ENCODE measurements around the gene NCKAP5. TPM values are rescaled to one million over a fixed set of nuclear protein-coding genes. Genes with fewer than 3 reads are reported as not detected.

NCKAP5 gene
- total and polyA plus RNA-seq, 9 of the 15 experiments (the other 6 are each of a cell fraction or from before 2014, with no cell fraction given): not detected

GRCh38 chr2:133599811-133600210 is 31.5 kb upstream of the NCKAP5 start:
- ATAC-seq (no peak), FAIRE-seq (no peak), DNase-seq (ENCODE audit: extremely low read depth in 1 of 4, low spot score in 3 of 4) (no peak)
- Histone ChIP-seq H2AFZ (ENCODE audit: low read depth, low read length) (no peak overlapping the region), H3K36me3 (ENCODE audit: control insufficient read depth, insufficient read depth, low read length) (no peaks in the 10 kb centered on the region), H3K27ac (ENCODE audit: extremely low read depth, low read depth, low read length) (no peak overlapping the region), H3K4me1 (replicated peaks in 1 of 2; ENCODE audit: control insufficient read depth in 2 of 2, insufficient read depth in 2 of 2, low read length in 2 of 2) (no peaks in the 10 kb centered on the region), H4K20me1 (replicated peaks; ENCODE audit: control insufficient read depth, insufficient read depth, low read length) (no peaks in the 10 kb centered on the region), H3K79me2 (ENCODE audit: control insufficient read depth, insufficient read depth, low read length) (no peaks in the 10 kb centered on the region), H3K4me3 (no peak overlapping the region), H3K4me2 (ENCODE audit: insufficient read depth, low read length) (no peak overlapping the region), H3K9ac (ENCODE audit: insufficient read depth in 1 of 2, low read depth in 2 of 2, low read length in 2 of 2) (no peak overlapping the region), H3K27me3 (ENCODE audit: control insufficient read depth in 2 of 2, insufficient read depth in 2 of 2, low read length in 2 of 2) (peaks cover 3 to 8% of the 10 kb centered on the region in 2 experiments; a peak in 1 of 5 replicates), H3K9me3 (replicated peaks; ENCODE audit: control insufficient read depth, insufficient read depth, low read depth, low read length) (no peaks in the 10 kb centered on the region), H3K9me1 (ENCODE audit: control insufficient read depth, insufficient read depth, low read length) (no peaks in the 10 kb centered on the region)
- in situ Hi-C loops (cut with MboI) (no loop called here), intact Hi-C loops (cut with micrococcal nuclease) (no loop called here)
- ChIA-PET POLR2A (no interaction called here), CTCF (ENCODE audit: low intra/inter-chr PET ratio) (no interaction called here)
- 1% methylated on average over 10 of the region's 10 CpGs for WGBS (ENCODE audit: insufficient coverage, low coverage, missing lambda C conversion rate)
- no peak for TF ChIP-seq ZNF121 (CRISPR knock-in tag; conservative IDR thresholded peaks at IDR 0.05)
- TF ChIP-seq, protein P1, sequence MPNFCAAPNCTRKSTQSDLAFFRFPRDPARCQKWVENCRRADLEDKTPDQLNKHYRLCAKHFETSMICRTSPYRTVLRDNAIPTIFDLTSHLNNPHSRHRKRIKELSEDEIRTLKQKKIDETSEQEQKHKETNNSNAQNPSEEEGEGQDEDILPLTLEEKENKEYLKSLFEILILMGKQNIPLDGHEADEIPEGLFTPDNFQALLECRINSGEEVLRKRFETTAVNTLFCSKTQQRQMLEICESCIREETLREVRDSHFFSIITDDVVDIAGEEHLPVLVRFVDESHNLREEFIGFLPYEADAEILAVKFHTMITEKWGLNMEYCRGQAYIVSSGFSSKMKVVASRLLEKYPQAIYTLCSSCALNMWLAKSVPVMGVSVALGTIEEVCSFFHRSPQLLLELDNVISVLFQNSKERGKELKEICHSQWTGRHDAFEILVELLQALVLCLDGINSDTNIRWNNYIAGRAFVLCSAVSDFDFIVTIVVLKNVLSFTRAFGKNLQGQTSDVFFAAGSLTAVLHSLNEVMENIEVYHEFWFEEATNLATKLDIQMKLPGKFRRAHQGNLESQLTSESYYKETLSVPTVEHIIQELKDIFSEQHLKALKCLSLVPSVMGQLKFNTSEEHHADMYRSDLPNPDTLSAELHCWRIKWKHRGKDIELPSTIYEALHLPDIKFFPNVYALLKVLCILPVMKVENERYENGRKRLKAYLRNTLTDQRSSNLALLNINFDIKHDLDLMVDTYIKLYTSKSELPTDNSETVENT (CRISPR knock-in tag; IDR thresholded peaks at IDR 0.05): no peak
- no peak for TF ChIP-seq ETS2 (tag; IDR thresholded peaks at IDR 0.05; ENCODE audit: borderline replicate concordance, poor library complexity, severe bottlenecking)
- no peak for TF ChIP-seq NRF1 (conservative IDR thresholded peaks at IDR 0.05 in 1 of 2, IDR thresholded peaks at IDR 0.05 in 1 of 2)
- no peak for TF ChIP-seq TCF15 (CRISPR knock-in tag; IDR thresholded peaks at IDR 0.05)
- no peak for TF ChIP-seq RBFOX2 (IDR thresholded peaks at IDR 0.05; ENCODE audit: low read depth, low read length)
- TF ChIP-seq HIVEP1 (CRISPR knock-in tag; IDR thresholded peaks at IDR 0.05): no peak
- TF ChIP-seq PHF20 (IDR thresholded peaks at IDR 0.05; ENCODE audit: partially characterized antibody): no peak
- no peak for TF ChIP-seq CEBPB (tag; IDR thresholded peaks at IDR 0.05)
- no TSS peak for BruUV-seq (replicated peaks)

Measured in K562 (cell line).